Ascending aorta (tissue), 2 donors: ENCODE data around the gene SEMA3C. TPM values are rescaled to one million over a fixed set of nuclear protein-coding genes. Genes with fewer than 3 reads are reported as not detected.

Experiments
- DNase-seq, 2 donors: peaks; one replicate each; pipeline ENCODE4 v3.0.0-alpha.2; 2019; ENCODE audit warnings: low spot score in 2 of 2
- H3K27ac ChIP-seq, 2 donors: fragments of 200-600 bp; sonication (generic); one replicate each; pipeline ENCODE4 v1.5.1; 2016 to 2017; ENCODE audit warnings: mild to moderate bottlenecking in 1 of 2
- H3K27me3 ChIP-seq: fragments of 200-600 bp; sonication (generic); one replicate; pipeline ENCODE4 v1.5.1; 2017
- H3K36me3 ChIP-seq, 2 donors: fragments of 200-600 bp; sonication (generic); one replicate each; pipeline ENCODE4 v1.5.1; 2016
- H3K4me1 ChIP-seq, 2 donors: fragments of 200-600 bp; sonication (generic); one replicate each; pipeline ENCODE4 v1.5.1; 2016 to 2017; ENCODE audit warnings: mild to moderate bottlenecking in 1 of 2
- H3K4me3 ChIP-seq, 2 donors: fragments of 200-600 bp; sonication (generic); one replicate each; pipeline ENCODE4 v1.5.1; 2016 to 2017; ENCODE audit warnings: mild to moderate bottlenecking in 1 of 2
- H3K9me3 ChIP-seq, 2 donors: fragments of 200-600 bp; sonication (generic); one replicate each; pipeline ENCODE4 v1.5.1; 2016
- intact Hi-C: fragments of 100-400 bp; cut with DNase I; formaldehyde crosslinking; loops from one replicate; pipeline ENCODE4 v1.15.1; 2023
- total RNA-seq: library from RNA; depleted of rRNA; stranded (reverse); fragments of >200 nt; gene quantifications from one replicate; pipeline ENCODE4 v1.1.0, GENCODE V29; 2016
- TF ChIP-seq, protein P1 (sequence below), 3 experiments: fragments of 200-600 bp in 2 of 3; fragments of 450-650 bp in 1 of 3; sonication (generic) in 2 of 3; IDR thresholded peaks; one replicate each; pipeline ENCODE4 v1.5.1; 2016 to 2019; ENCODE audit warnings: antibody characterized with exemption in 3 of 3, mild to moderate bottlenecking in 1 of 3, moderate library complexity in 1 of 3

SEMA3C gene
- 16.6 TPM for total RNA-seq

DNA sequence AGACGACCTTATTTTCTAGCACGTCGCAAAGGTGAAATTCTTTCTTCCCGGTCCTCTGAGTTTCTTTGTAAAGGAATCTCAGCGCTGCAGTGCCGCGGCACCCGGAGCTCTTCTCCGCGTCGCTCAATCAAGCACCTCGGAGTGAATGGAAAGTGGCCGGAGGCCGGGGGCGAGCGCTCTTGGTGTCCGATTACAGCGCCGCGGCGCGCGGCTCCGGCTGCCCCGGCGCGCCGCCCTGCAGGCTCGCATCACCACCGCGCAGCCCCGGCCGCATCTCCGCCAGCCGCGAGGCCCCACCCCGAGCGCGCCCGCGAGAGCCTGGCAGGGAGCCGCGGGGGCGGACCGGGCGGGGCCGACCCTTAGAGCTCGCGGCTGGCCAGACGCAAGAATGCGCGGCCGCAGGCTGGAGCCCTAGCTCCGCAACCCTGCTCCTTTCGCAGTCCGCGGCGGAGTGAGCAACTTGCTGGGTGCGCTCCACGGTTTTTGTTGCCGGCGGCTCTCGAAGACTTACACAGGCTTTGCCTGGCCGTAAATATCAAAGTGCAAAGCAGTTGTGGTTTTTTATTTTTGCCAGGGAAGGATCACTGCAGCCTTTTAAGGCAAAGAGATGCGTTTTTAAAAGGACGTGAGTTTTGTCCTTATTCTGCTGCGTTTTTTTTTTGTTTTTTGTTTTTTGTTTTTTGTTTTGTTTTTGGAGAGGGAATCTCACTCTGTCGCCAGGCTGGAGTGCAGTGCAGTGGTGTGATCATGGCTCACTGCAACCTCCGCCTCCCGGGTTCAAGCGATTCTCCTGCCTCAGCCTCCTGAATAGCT is at the start of gene SEMA3C:
Gene SEMA3C, minus strand, starts transcription at position 143 of the 813 bp plus-strand sequence. CDS start 2,270 bp downstream, outside the sequence.
- H3K4me3 ChIP-seq: peak within 1 kb of the TSS; percentile 60 to 61
- H3K27me3 ChIP-seq: no peaks in the 10 kb centered on the region
- no peaks in the 10 kb centered on the region for H3K4me1 ChIP-seq
- H3K9me3 ChIP-seq: no peaks in the 10 kb centered on the region
- H3K36me3 ChIP-seq: no peaks in the 10 kb centered on the region
- DNase-seq: peak; percentile 63 to 94
- intact Hi-C loops: loop anchor here (2.0 to 5.0 kb wide), 5 partner anchors 22 to 197 kb away; no protein-coding TSS in a partner anchor
- TF ChIP-seq, protein P1, sequence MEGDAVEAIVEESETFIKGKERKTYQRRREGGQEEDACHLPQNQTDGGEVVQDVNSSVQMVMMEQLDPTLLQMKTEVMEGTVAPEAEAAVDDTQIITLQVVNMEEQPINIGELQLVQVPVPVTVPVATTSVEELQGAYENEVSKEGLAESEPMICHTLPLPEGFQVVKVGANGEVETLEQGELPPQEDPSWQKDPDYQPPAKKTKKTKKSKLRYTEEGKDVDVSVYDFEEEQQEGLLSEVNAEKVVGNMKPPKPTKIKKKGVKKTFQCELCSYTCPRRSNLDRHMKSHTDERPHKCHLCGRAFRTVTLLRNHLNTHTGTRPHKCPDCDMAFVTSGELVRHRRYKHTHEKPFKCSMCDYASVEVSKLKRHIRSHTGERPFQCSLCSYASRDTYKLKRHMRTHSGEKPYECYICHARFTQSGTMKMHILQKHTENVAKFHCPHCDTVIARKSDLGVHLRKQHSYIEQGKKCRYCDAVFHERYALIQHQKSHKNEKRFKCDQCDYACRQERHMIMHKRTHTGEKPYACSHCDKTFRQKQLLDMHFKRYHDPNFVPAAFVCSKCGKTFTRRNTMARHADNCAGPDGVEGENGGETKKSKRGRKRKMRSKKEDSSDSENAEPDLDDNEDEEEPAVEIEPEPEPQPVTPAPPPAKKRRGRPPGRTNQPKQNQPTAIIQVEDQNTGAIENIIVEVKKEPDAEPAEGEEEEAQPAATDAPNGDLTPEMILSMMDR (IDR thresholded peaks at IDR 0.05): no peak
- peak within 1 kb of the TSS; percentile 32 to 33 for H3K27ac ChIP-seq

DNA sequence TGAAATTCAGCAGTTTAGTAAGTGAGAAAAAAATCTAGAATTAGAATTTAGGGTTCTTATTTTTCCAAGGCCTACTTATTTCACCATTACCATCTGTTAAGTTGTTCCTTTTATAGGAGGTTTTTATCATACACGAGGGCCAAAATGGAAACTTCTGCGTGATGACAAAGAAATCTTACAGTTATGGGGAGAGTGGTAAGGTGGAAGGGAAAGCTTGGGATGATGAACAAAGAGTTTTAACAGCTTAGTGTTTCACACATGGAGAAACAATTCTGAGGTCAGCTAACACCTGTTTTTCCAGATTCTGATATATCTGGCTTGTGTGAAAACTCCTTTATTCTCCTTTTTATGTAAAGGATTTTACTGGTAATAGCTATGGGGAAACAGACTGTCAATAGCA is 49.8 kb upstream of the SEMA3C start:
- Histone ChIP-seq H3K36me3 (no peaks in the 10 kb centered on the region), H3K27ac (no peak overlapping the region), H3K4me3 (no peak overlapping the region), H3K9me3 (no peaks in the 10 kb centered on the region), H3K27me3 (no peaks in the 10 kb centered on the region), H3K4me1 (no peaks in the 10 kb centered on the region)
- TF ChIP-seq, protein P1 (IDR thresholded peaks at IDR 0.05): no peak
- intact Hi-C loops: no loop called here
- DNase-seq: no peak

DNA sequence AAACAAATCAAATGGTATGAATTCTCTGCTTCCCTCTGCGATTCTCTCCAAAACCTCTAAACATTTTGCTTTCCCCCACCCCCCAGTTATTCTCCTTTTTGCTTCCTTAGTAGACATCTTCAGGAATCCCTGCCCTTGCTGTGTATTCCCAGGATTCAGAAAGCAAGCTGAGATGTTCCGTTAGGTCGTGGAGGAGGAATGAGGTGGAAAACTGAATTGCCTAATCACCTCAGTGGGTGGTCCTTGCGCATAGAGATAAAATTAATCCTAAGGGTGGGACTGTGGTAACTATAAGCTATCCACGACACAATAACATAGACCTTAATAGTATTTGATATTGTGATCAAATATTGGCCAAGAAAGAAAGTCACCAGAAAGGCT is 49.1 kb upstream of the SEMA3C start:
- intact Hi-C loops: no loop called here
- Histone ChIP-seq H3K4me3 (no peak overlapping the region), H3K27ac (no peak overlapping the region), H3K4me1 (no peaks in the 10 kb centered on the region), H3K9me3 (no peaks in the 10 kb centered on the region), H3K36me3 (no peaks in the 10 kb centered on the region), H3K27me3 (no peaks in the 10 kb centered on the region)
- TF ChIP-seq, protein P1 (IDR thresholded peaks at IDR 0.05): no peak
- DNase-seq: no peak

DNA sequence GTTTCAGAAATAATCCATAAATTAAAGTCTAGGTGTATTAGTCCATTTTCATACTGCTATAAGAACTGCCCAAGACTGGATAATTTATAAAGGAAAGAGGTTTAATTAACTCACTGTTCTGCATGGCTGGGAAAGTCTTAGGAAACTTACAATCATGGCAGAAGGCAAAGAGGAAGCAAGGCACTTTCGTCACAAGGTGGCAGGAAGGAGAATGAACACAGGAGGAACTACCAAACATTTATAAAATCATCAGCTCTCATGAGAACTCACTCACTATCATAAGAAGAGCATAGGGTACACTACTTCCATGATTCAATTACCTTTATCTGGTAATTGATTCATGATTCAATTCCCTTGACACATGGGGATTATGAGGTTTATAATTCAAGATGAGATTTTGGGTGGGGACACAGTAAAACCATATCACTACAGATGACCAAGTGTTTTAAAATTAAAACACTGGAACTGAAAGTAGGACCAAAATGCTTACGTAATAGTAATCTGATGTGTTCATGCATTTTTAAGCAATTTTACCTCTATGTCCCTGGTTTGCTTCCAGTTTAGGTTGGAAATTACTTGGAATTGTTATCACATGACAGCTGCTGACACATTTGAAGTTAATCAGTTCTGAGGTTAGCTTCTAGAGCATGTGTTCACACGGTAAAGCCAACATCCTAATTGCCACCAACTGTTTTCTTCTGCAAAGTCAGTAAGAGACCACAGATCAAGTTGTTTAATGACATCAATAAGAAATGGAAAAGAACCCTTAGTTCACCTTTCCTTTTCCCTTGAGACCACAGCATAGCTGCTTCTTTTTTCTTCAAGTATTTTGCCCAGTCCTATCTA is 48.4 kb upstream of the SEMA3C start:
- H3K4me3 ChIP-seq: no peak overlapping the region
- no peak overlapping the region for H3K27ac ChIP-seq
- no peaks in the 10 kb centered on the region for H3K27me3 ChIP-seq
- DNase-seq: no peak
- no peaks in the 10 kb centered on the region for H3K4me1 ChIP-seq
- no peaks in the 10 kb centered on the region for H3K36me3 ChIP-seq
- TF ChIP-seq, protein P1 (IDR thresholded peaks at IDR 0.05): no peak
- intact Hi-C loops: no loop called here
- no peaks in the 10 kb centered on the region for H3K9me3 ChIP-seq

DNA sequence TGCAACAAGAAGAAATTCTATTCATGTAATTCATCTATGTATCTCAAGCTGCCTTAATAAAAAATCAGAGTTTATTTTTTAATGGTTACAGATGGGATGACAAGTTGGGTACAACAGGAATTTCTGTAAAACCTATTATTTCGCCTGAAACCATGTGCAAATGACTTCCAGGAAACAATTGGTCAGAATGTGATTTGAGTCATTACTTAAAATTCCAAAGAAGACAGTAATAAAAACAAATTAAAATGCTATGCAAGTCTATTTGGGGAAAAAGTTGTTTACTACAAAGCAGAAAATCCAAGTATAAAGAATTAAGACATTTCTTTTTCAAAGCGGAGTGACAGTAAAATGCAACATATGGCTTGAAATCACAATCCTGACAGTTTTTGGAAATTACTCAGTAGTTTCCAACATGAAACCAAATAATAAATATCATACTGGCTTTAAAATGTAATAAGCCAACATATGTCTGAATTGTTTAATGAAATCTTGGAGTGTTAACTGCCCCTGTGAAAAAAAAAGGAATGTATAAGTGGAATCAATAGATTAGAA is 41.5 kb upstream of the SEMA3C start:
- Histone ChIP-seq H3K36me3 (no peaks in the 10 kb centered on the region), H3K9me3 (no peaks in the 10 kb centered on the region), H3K27me3 (no peaks in the 10 kb centered on the region), H3K4me1 (no peaks in the 10 kb centered on the region), H3K27ac (no peak overlapping the region), H3K4me3 (no peak overlapping the region)
- TF ChIP-seq, protein P1 (IDR thresholded peaks at IDR 0.05): no peak
- DNase-seq: no peak
- intact Hi-C loops: no loop called here
